ENCODE measurements around the gene PRKACA.
A peak's percentile ranks its signal among the peaks of the same experiment; 100 is the strongest.

PRKACA gene

DNA sequence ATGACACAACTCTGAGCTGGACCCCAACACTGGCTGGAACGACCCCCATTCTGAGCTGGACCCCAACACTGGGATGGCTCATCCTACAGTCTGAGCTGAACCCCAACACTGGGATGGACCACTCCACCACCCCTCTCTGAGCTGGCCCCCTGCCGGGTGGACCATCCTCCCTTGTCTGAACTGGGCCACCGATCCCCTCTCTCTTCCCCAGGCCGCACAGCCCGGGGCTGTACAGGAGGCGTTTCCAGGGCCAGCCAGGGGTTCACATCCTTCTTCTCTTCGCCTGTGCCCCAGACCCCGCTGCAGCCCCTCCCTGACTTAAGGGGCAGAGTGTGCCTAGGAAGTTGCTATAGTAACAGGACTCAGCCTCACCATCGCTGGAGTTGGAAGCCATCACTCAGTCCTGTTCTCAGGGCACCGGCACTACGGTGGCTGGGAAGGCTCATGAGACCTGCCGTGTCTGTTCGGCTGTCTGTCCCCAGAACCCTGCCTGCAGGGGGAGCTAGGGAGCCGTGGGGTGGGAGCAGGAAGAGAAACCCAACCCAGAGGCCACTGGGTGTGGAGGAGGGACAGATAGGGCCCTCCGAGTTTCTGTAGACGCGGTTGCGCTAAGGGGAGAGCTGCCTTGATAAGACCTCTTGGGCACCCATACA lies 3.7 kb downstream of the PRKACA start:
- no peak overlapping the region for H3K4me3 ChIP-seq (ENCODE audit: low read depth in 1 of 2, low read length in 2 of 2)
- no peaks in the 10 kb centered on the region for H3K27me3 ChIP-seq (ENCODE audit: low read depth, low read length)
- H3K36me3 ChIP-seq (ENCODE audit: control insufficient read depth in 1 of 2, insufficient read depth in 2 of 2, low read length in 2 of 2), result peaks cover 0 to 4% of the 10 kb centered on the region in 2 donors
- peak overlapping the region; percentile 58 for H3K27ac ChIP-seq (ENCODE audit: low read length)
- H3K4me1 ChIP-seq (ENCODE audit: control insufficient read depth in 1 of 2, insufficient read depth in 2 of 2, low read length in 2 of 2), result peaks cover 40 to 65% of the 10 kb centered on the region in 2 donors
- no peaks in the 10 kb centered on the region for H3K9me3 ChIP-seq (ENCODE audit: control insufficient read depth in 1 of 2, low read length in 2 of 2)

DNA sequence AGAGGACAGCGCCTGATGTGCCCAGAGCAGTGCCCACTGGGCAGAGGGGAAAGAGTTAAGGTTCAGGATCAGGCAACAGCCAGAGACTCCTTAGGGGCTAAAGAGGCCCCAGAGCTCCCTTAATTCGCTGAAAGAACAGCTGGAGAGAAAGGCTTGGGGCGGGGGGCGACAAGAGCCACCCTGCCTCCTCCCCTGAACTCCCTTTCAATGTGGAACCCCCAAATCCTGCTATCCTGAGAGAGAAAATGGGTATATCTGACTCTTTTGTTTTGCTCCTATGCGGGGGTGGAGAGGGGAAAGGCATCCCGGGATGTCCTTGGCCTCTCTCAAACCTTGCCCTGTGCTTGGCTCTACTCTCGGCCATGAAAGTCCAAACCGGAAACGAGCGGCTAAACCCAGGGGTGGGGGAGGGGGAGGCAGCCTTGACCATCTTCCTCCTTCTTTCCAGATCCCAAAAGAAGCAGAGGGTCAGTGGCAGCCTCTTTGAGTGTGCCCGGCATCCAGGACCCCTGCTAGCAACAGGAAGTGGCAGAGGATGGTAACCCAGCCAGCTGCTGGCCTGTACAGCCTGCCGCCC lies 4.7 kb downstream of the PRKACA start:
- no peaks in the 10 kb centered on the region for H3K9me3 ChIP-seq (ENCODE audit: control insufficient read depth in 1 of 2, low read length in 2 of 2)
- H3K4me1 ChIP-seq (ENCODE audit: control insufficient read depth in 1 of 2, insufficient read depth in 2 of 2, low read length in 2 of 2), result peaks cover 34 to 63% of the 10 kb centered on the region in 2 donors
- H3K27me3 ChIP-seq (ENCODE audit: low read depth, low read length), result no peaks in the 10 kb centered on the region
- peak overlapping the region; percentile 58 for H3K27ac ChIP-seq (ENCODE audit: low read length)
- peak overlapping the region in 1 of 2 donors; percentile 44 for H3K4me3 ChIP-seq (ENCODE audit: low read depth in 1 of 2, low read length in 2 of 2)
- no peaks in the 10 kb centered on the region for H3K36me3 ChIP-seq (ENCODE audit: control insufficient read depth in 1 of 2, insufficient read depth in 2 of 2, low read length in 2 of 2)

- Histone ChIP-seq H3K4me3 (ENCODE audit: low read depth in 1 of 2, low read length in 2 of 2) (peak overlapping the region in 1 of 2 donors; percentile 44), H3K36me3 (ENCODE audit: control insufficient read depth in 1 of 2, insufficient read depth in 2 of 2, low read length in 2 of 2) (no peaks in the 10 kb centered on the region), H3K27ac (ENCODE audit: low read length) (peak overlapping the region; percentile 58), H3K9me3 (ENCODE audit: control insufficient read depth in 1 of 2, low read length in 2 of 2) (no peaks in the 10 kb centered on the region), H3K27me3 (ENCODE audit: low read depth, low read length) (no peaks in the 10 kb centered on the region), H3K4me1 (ENCODE audit: control insufficient read depth in 1 of 2, insufficient read depth in 2 of 2, low read length in 2 of 2) (peaks cover 34 to 69% of the 10 kb centered on the region in 2 donors)
Observed at GRCh38 chr19:14112051-14112808, 5.3 kb downstream of the PRKACA start.

DNA sequence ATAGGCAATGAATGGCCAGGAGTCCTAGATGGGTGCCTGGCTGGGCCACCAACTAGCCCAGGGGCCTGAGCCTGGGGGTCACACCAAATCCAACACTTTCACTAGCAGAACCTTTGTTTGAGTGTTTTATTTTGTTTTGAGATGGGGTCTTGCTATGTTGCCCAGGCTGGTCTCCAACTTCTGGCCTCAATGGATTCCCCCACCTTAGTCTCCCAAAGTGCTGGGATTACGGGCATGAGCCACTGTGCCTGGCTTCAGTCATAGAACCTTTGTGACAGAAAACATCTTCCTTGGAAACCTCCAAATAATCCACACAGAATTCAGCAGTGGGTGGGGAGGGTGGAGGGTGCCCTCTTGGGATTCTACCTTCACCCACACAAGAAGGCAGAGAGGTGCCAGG lies 6.1 kb downstream of the PRKACA start:
- H3K4me1 ChIP-seq (ENCODE audit: control insufficient read depth in 1 of 2, insufficient read depth in 2 of 2, low read length in 2 of 2), result peaks cover 30 to 63% of the 10 kb centered on the region in 2 donors
- no peaks in the 10 kb centered on the region for H3K9me3 ChIP-seq (ENCODE audit: control insufficient read depth in 1 of 2, low read length in 2 of 2)
- H3K4me3 ChIP-seq (ENCODE audit: low read depth in 1 of 2, low read length in 2 of 2), result no peak overlapping the region
- H3K27ac ChIP-seq (ENCODE audit: low read length), result no peak overlapping the region
- H3K36me3 ChIP-seq (ENCODE audit: control insufficient read depth in 1 of 2, insufficient read depth in 2 of 2, low read length in 2 of 2), result peaks cover 0 to 4% of the 10 kb centered on the region in 2 donors
- H3K27me3 ChIP-seq (ENCODE audit: low read depth, low read length), result no peaks in the 10 kb centered on the region

DNA sequence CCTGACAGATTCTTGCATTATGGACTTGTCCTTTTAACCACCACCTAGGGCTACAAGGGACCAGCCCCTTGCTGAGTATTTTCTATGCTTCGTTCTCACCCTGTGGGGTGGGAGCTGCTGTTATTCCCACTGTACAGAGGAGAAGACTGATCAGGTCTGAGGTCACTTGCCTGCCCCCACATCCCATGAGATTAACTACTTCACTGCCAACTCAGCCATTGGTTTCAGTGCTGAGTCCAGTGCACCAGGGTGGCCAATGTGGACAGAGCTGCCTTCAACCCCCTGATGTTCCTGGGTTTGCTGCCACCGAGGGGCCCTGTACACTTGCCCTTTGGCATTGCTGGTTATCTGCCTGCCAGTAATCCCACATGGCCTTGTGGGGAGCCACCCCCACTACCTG lies 6.9 kb downstream of the PRKACA start:
- Histone ChIP-seq H3K27me3 (ENCODE audit: low read depth, low read length) (no peaks in the 10 kb centered on the region), H3K27ac (ENCODE audit: low read length) (no peak overlapping the region), H3K4me1 (ENCODE audit: control insufficient read depth in 1 of 2, insufficient read depth in 2 of 2, low read length in 2 of 2) (peaks cover 21 to 55% of the 10 kb centered on the region in 2 donors), H3K36me3 (ENCODE audit: control insufficient read depth in 1 of 2, insufficient read depth in 2 of 2, low read length in 2 of 2) (peaks cover 0 to 13% of the 10 kb centered on the region in 2 donors), H3K4me3 (ENCODE audit: low read depth in 1 of 2, low read length in 2 of 2) (no peak overlapping the region), H3K9me3 (ENCODE audit: control insufficient read depth in 1 of 2, low read length in 2 of 2) (no peaks in the 10 kb centered on the region)

DNA sequence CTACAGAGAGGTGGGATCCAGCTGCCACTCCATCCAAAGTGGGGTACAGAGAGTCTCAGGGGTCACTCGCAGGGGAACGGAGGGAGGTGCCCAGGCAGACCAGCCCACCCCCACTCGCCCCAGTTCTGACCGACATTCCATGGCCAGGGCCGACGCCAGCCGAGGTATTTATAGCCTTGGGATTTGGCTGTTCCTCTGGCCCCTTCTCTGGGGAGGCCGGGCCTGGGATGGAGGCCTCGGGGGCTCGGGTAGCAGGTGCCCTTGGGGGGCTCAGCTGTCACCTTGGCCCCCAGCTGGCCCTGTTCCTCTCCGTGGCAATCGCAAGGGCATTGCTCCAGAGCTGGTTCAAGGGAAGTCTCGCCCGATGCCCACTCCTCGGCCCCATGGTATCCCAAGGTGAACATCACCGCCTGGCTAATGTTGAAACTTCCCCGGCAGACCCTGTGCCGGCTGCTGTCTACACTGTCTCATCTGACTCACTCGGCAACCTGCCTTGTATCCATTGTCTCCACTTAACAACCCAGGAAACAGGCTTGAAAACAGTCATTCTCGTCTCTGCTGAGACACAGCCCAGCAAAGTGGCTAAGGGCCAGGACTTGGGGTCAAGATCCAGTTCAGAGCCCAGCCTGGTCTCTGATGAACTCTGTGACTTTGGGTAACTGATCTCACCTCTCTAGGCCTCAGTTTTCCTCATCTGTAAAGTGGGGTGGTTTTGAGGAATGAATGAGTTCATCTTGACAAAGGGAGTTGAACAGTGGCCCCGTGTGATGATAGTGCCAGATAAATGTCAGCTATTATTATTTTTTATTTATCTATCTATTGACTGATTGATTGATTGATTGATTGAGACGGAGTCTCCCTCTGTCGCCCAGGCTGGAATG lies 9.7 kb downstream of the PRKACA start:
- H3K4me3 ChIP-seq (ENCODE audit: low read depth in 1 of 2, low read length in 2 of 2), result no peak overlapping the region
- no peaks in the 10 kb centered on the region for H3K9me3 ChIP-seq (ENCODE audit: control insufficient read depth in 1 of 2, low read length in 2 of 2)
- H3K36me3 ChIP-seq (ENCODE audit: control insufficient read depth in 1 of 2, insufficient read depth in 2 of 2, low read length in 2 of 2), result peaks cover 7 to 27% of the 10 kb centered on the region in 2 donors
- H3K27ac ChIP-seq (ENCODE audit: low read length), result no peak overlapping the region
- H3K4me1 ChIP-seq (ENCODE audit: control insufficient read depth in 1 of 2, insufficient read depth in 2 of 2, low read length in 2 of 2), result peaks cover 6 to 29% of the 10 kb centered on the region in 2 donors
- H3K27me3 ChIP-seq (ENCODE audit: low read depth, low read length), result no peaks in the 10 kb centered on the region

DNA sequence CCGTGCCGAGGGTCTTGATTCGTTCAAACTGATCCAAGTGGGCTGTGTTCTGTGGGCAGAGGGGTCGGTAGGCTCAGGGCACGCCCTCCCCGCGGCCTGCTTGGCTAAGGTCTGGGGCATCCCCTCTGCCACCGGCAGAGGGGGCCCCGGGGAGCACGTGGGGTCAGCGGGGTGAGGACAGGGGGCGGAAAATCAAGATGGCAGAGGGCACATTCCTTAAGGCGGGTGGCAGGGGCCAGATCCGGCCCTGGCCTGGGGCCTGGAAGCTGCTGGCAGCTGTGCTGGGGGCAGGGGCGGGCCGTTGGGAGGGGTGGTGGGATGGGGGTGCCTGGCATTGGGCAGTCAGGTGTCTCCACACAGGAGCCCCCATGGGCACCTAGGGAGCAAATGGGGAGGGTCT lies 10.7 kb downstream of the PRKACA start:
- Histone ChIP-seq H3K27ac (ENCODE audit: low read length) (no peak overlapping the region), H3K4me1 (ENCODE audit: control insufficient read depth in 1 of 2, insufficient read depth in 2 of 2, low read length in 2 of 2) (peaks cover 0 to 20% of the 10 kb centered on the region in 2 donors), H3K27me3 (ENCODE audit: low read depth, low read length) (no peaks in the 10 kb centered on the region), H3K36me3 (ENCODE audit: control insufficient read depth in 1 of 2, insufficient read depth in 2 of 2, low read length in 2 of 2) (peaks cover 15 to 36% of the 10 kb centered on the region in 2 donors), H3K4me3 (ENCODE audit: low read depth in 1 of 2, low read length in 2 of 2) (no peak overlapping the region), H3K9me3 (ENCODE audit: control insufficient read depth in 1 of 2, low read length in 2 of 2) (no peaks in the 10 kb centered on the region)

DNA sequence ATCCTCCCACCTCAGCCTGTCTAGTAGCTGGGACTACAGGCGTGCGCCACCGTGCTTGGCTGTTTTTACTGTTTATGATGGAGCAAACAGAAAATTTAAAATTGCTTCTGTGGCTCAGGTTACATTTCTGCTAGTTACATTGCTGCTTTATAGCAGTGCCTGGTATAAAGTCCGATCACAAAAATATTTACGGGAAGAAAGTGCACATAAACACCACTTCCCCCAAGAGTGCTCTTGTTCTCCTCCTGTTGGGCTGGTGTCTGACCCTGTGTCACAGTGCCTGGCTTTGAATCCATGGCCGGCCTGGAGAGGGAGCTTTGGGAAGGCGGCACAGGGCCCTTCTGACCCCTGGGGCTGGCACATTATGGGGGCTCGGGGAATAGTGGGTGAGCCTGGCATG lies 11.9 kb downstream of the PRKACA start:
- H3K9me3 ChIP-seq (ENCODE audit: control insufficient read depth in 1 of 2, low read length in 2 of 2), result no peaks in the 10 kb centered on the region
- H3K27me3 ChIP-seq (ENCODE audit: low read depth, low read length), result no peaks in the 10 kb centered on the region
- H3K36me3 ChIP-seq (ENCODE audit: control insufficient read depth in 1 of 2, insufficient read depth in 2 of 2, low read length in 2 of 2), result peaks cover 19 to 42% of the 10 kb centered on the region in 2 donors
- no peak overlapping the region for H3K27ac ChIP-seq (ENCODE audit: low read length)
- H3K4me1 ChIP-seq (ENCODE audit: control insufficient read depth in 1 of 2, insufficient read depth in 2 of 2, low read length in 2 of 2), result peaks cover 0 to 15% of the 10 kb centered on the region in 2 donors
- no peak overlapping the region for H3K4me3 ChIP-seq (ENCODE audit: low read depth in 1 of 2, low read length in 2 of 2)

- no peak overlapping the region for H3K27ac ChIP-seq (ENCODE audit: low read length)
- H3K27me3 ChIP-seq (ENCODE audit: low read depth, low read length), result no peaks in the 10 kb centered on the region
- H3K4me1 ChIP-seq (ENCODE audit: control insufficient read depth in 1 of 2, insufficient read depth in 2 of 2, low read length in 2 of 2), result peaks cover 0 to 11% of the 10 kb centered on the region in 2 donors
- no peak overlapping the region for H3K4me3 ChIP-seq (ENCODE audit: low read depth in 1 of 2, low read length in 2 of 2)
- peaks cover 23 to 49% of the 10 kb centered on the region in 2 donors for H3K36me3 ChIP-seq (ENCODE audit: control insufficient read depth in 1 of 2, insufficient read depth in 2 of 2, low read length in 2 of 2)
- no peaks in the 10 kb centered on the region for H3K9me3 ChIP-seq (ENCODE audit: control insufficient read depth in 1 of 2, low read length in 2 of 2)
Observed at GRCh38 chr19:14103310-14103709, 14.3 kb downstream of the PRKACA start.

GRCh38 chr19:14102756-14103155 lies 14.8 kb downstream of the PRKACA start:
- Histone ChIP-seq H3K27ac (ENCODE audit: low read length) (no peak overlapping the region), H3K9me3 (ENCODE audit: control insufficient read depth in 1 of 2, low read length in 2 of 2) (no peaks in the 10 kb centered on the region), H3K4me3 (ENCODE audit: low read depth in 1 of 2, low read length in 2 of 2) (no peak overlapping the region), H3K4me1 (ENCODE audit: control insufficient read depth in 1 of 2, insufficient read depth in 2 of 2, low read length in 2 of 2) (peaks cover 0 to 6% of the 10 kb centered on the region in 2 donors), H3K36me3 (ENCODE audit: control insufficient read depth in 1 of 2, insufficient read depth in 2 of 2, low read length in 2 of 2) (peaks cover 27 to 53% of the 10 kb centered on the region in 2 donors), H3K27me3 (ENCODE audit: low read depth, low read length) (no peaks in the 10 kb centered on the region)

Data from muscle layer of duodenum (tissue), 2 donors.